Neural progenitor cell (in vitro differentiated cells): ENCODE results near the gene KCNC3. TPM values are rescaled to one million over a fixed set of nuclear protein-coding genes. Genes with fewer than 3 reads are reported as not detected.

ENCODE experiments used
- DNase-seq: peaks from one replicate; pipeline ENCODE4 v3.0.0-alpha.2; 2016; ENCODE audit warnings: low spot score
- H2AFZ ChIP-seq: fragments of 200-600 bp; sonication (generic); replicated peaks from 2 replicates; pipeline ENCODE4 v1.6.1; 2016; ENCODE audit warnings: antibody characterized with exemption
- H3F3A ChIP-seq: fragments of 200-600 bp; sonication (generic); 2 replicates; pipeline ENCODE4 v1.6.1; 2016; ENCODE audit warnings: antibody characterized with exemption, low read depth
- H3K27ac ChIP-seq: fragments of 200-600 bp; sonication (generic); 2 replicates; pipeline ENCODE4 v1.5.1; 2016; ENCODE audit warnings: mild to moderate bottlenecking
- H3K27me3 ChIP-seq: fragments of 200-600 bp; sonication (generic); 2 replicates; pipeline ENCODE4 v1.6.1; 2016; ENCODE audit warnings: mild to moderate bottlenecking, moderate library complexity
- H3K36me3 ChIP-seq: fragments of 200-600 bp; sonication (generic); 2 replicates; pipeline ENCODE4 v1.5.1; 2016
- H3K4me1 ChIP-seq: fragments of 200-600 bp; sonication (generic); 2 replicates; pipeline ENCODE4 v1.6.1; 2016; ENCODE audit warnings: mixed run types
- H3K4me2 ChIP-seq: fragments of 200-600 bp; sonication (generic); 2 replicates; pipeline ENCODE4 v1.6.1; 2016
- H3K4me3 ChIP-seq: fragments of 200-600 bp; sonication (generic); 2 replicates; pipeline ENCODE4 v1.5.1; 2016
- H3K79me2 ChIP-seq: fragments of 200-600 bp; sonication (generic); 2 replicates; pipeline ENCODE4 v1.6.1; 2016; ENCODE audit warnings: low read depth
- H3K9ac ChIP-seq: fragments of 200-600 bp; sonication (generic); 2 replicates; pipeline ENCODE4 v1.6.1; 2016
- H3K9me3 ChIP-seq: fragments of 200-600 bp; sonication (generic); 2 replicates; pipeline ENCODE4 v1.5.1; 2016; ENCODE audit warnings: low read depth
- H4K20me1 ChIP-seq: fragments of 200-600 bp; sonication (generic); 2 replicates; pipeline ENCODE4 v1.6.1; 2016; ENCODE audit warnings: low read depth
- H3K27ac Mint-ChIP-seq: 3 replicates; pipeline ENCODE4 v1.8.0; 2021; ENCODE audit warnings: mixed read lengths
- H3K27me3 Mint-ChIP-seq: 2 replicates; pipeline ENCODE4 v1.8.0; 2022; ENCODE audit warnings: low read depth, mild to moderate bottlenecking, inconsistent platforms, moderate library complexity, mixed read lengths; ENCODE audit not compliant: insufficient read depth
- H3K36me3 Mint-ChIP-seq: 3 replicates; pipeline ENCODE4 v1.8.0; 2021; ENCODE audit warnings: mixed read lengths
- H3K4me1 Mint-ChIP-seq: 3 replicates; pipeline ENCODE4 v1.8.0; 2021; ENCODE audit warnings: mixed read lengths
- H3K4me3 Mint-ChIP-seq: 3 replicates; pipeline ENCODE4 v1.8.0; 2021; ENCODE audit warnings: mild to moderate bottlenecking, moderate library complexity, mixed read lengths
- H3K9me3 Mint-ChIP-seq: 3 replicates; pipeline ENCODE4 v1.8.0; 2020; ENCODE audit warnings: mixed read lengths
- CTCF ChIP-seq: fragments of 200-600 bp; sonication (generic); IDR thresholded peaks from 2 replicates; pipeline ENCODE4 v1.5.1; 2017; ENCODE audit warnings: antibody characterized with exemption, mild to moderate bottlenecking
- EZH2 ChIP-seq: fragments of 200-600 bp; sonication (generic); IDR thresholded peaks from 2 replicates; pipeline ENCODE4 v1.6.1; 2017; ENCODE audit warnings: antibody characterized with exemption, mild to moderate bottlenecking, moderate library complexity
- EZH2phosphoT487 ChIP-seq: fragments of 200-600 bp; sonication (generic); IDR thresholded peaks from 2 replicates; pipeline ENCODE4 v1.6.1; 2017; ENCODE audit warnings: antibody characterized with exemption
- total RNA-seq: library from RNA; depleted of rRNA; stranded (reverse); fragments of >200 nt; gene quantifications from 2 replicates; pipeline ENCODE4 v1.2.3, GENCODE V29; 2015; ENCODE audit warnings: low replicate concordance

KCNC3 gene
- total RNA-seq, 1 donor from 2014 or later: 0.41 TPM

DNA sequence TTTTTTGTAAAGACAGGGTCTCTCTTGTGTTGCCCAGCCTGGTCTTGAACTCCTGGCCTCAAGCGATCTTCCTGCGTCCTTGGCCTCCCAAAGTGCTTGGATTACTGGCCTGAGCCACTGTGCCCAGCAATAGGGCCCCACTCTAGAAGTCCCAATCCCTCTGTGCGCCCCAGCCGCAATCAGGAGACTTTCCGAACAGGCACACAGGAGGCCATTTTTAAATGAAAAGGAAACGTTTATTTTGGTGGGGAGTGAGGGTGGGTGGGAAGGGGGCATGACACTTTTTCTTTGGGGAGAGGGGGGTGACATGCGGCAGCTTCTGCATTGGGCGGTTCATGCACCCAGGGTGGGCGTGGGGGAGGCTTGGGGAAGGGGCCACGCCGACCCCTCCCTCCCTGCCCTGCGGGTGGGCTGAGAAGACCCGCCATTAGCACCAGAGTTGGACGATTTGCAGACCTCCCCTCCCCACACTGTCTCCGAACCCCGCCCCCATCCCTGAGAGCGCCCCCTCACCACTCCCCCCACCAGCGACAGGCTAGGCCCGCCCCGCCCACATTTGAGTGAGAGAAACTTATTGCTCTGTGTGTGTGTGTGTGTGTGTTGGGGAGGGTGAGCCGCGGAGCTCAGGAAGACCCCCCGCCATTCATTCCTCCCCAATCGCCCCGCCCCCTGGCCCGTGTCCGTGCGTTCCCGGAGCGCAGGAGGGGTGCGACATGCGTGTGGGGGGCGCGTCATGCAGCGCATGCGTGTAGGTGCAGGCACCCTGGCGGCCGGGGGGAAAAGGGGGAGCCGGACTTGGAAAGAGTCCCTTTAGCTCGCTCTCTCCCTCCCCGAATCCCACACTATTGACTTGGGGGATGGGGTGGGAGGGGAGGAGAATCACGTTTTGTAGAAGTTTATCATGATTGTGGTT lies 17.2 kb downstream of the KCNC3 start:
- Histone ChIP-seq H3K4me1 (peaks cover 14% of the 10 kb centered on the region), H3K9me3 (no peaks in the 10 kb centered on the region), H2AFZ (no peak overlapping the region), H3F3A (peaks cover 46% of the 10 kb centered on the region), H3K79me2 (no peaks in the 10 kb centered on the region), H3K9ac (no peak overlapping the region), H3K27ac (no peak overlapping the region), H3K27me3 (peaks cover 59% of the 10 kb centered on the region), H3K4me2 (peak overlapping the region; percentile 82), H3K4me3 (peak overlapping the region; percentile 49), H4K20me1 (peaks cover 5% of the 10 kb centered on the region), H3K36me3 (no peaks in the 10 kb centered on the region)
- Mint-ChIP-seq H3K9me3 (no peaks in the 10 kb centered on the region), H3K4me1 (peaks cover 33% of the 10 kb centered on the region), H3K36me3 (no peaks in the 10 kb centered on the region), H3K4me3 (peak overlapping the region; percentile 81), H3K27me3 (peaks cover 40% of the 10 kb centered on the region), H3K27ac (no peak overlapping the region)
- TF ChIP-seq CTCF: peak; percentile 13
- no peak for TF ChIP-seq EZH2phosphoT487
- no peak for TF ChIP-seq EZH2
- peak; percentile 82 for DNase-seq

- Histone ChIP-seq H2AFZ (no peak overlapping the region), H3K4me2 (no peak overlapping the region), H3F3A (peaks cover 41% of the 10 kb centered on the region), H3K4me1 (peaks cover 14% of the 10 kb centered on the region), H3K4me3 (no peak overlapping the region), H3K9ac (no peak overlapping the region), H3K9me3 (no peaks in the 10 kb centered on the region), H3K27ac (no peak overlapping the region), H3K36me3 (no peaks in the 10 kb centered on the region), H3K79me2 (no peaks in the 10 kb centered on the region), H3K27me3 (peaks cover 58% of the 10 kb centered on the region), H4K20me1 (peaks cover 5% of the 10 kb centered on the region)
- TF ChIP-seq EZH2 (no peak), EZH2phosphoT487 (no peak), CTCF (no peak)
- peaks cover 30% of the 10 kb centered on the region for H3K4me1 Mint-ChIP-seq
- no peak overlapping the region for H3K27ac Mint-ChIP-seq
- no peaks in the 10 kb centered on the region for H3K9me3 Mint-ChIP-seq
- H3K36me3 Mint-ChIP-seq: no peaks in the 10 kb centered on the region
- H3K27me3 Mint-ChIP-seq: peaks cover 38% of the 10 kb centered on the region
- H3K4me3 Mint-ChIP-seq: peak overlapping the region; percentile 27
- DNase-seq: no peak
These were observed 18.3 kb downstream of the KCNC3 start for GRCh38 chr19:50310759-50311465.

DNA sequence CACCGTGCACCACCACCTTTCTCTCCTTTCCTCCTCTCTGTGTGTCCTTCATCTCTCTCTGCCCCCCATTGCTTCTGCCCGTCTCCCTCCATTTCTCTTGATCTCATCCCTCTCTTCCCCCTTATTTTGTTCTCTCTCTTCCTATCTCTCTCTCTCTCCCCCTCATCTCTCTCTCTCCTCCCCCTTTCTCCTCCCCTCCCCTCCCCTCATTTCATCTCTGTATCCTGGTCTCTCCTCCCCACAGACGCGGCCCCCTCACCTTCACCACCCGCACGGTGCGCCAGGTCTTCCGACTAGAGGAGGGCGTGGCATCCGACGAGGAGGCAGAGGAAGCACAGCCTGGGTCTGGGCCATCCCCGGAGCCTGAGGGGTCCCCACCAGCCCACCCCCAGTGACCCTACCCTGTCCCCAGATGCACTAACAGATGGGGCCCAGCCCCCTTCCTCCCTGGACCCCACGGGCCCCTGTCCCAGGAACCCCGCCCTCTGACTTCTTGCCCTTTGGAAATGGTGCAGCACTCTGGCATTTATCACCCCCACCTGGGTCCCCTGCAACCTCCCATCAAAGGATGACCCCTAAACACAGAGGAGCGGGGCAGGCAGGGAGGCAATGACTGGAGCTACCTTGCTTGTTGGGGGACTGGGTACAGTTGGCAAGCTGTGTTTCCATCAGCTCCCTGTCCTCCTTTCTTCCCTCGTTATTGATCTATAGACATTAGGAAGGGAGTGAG lies 19.6 kb downstream of the KCNC3 start:
- no peaks in the 10 kb centered on the region for H3K9me3 Mint-ChIP-seq
- H3K27ac Mint-ChIP-seq: no peak overlapping the region
- Histone ChIP-seq H3K4me2 (no peak overlapping the region), H3K27me3 (peaks cover 47% of the 10 kb centered on the region), H3F3A (peaks cover 30% of the 10 kb centered on the region), H3K36me3 (no peaks in the 10 kb centered on the region), H3K79me2 (no peaks in the 10 kb centered on the region), H3K4me1 (peaks cover 6% of the 10 kb centered on the region), H3K9me3 (no peaks in the 10 kb centered on the region), H3K9ac (no peak overlapping the region), H3K27ac (no peak overlapping the region), H4K20me1 (peaks cover 5% of the 10 kb centered on the region), H2AFZ (no peak overlapping the region), H3K4me3 (no peak overlapping the region)
- no peak for DNase-seq
- H3K27me3 Mint-ChIP-seq: peaks cover 35% of the 10 kb centered on the region
- TF ChIP-seq CTCF: no peak
- no peak for TF ChIP-seq EZH2
- TF ChIP-seq EZH2phosphoT487: no peak
- no peaks in the 10 kb centered on the region for H3K36me3 Mint-ChIP-seq
- peaks cover 23% of the 10 kb centered on the region for H3K4me1 Mint-ChIP-seq
- H3K4me3 Mint-ChIP-seq: no peak overlapping the region
